Activated T-helper 2 cell treated with anti-CD3 and anti-CD28 coated beads, Interferon-gamma antibody, Interleukin-2, Interleukin-4, amounts not matched to agents 10 μg/mL and 5 μg/mL and 100 μg/mL, durations not matched to agents 14 hours and 24 hours and 36 hours (primary cell): ENCODE measurements around the gene MFAP4. TPM values are rescaled to one million over a fixed set of nuclear protein-coding genes. Genes with fewer than 3 reads are reported as not detected.

Experiments
- DNase-seq: peaks from one replicate; pipeline ENCODE4 v3.0.0; 2021; ENCODE audit warnings: low spot score
- H3K27ac Mint-ChIP-seq: one replicate; pipeline ENCODE4 v1.8.0; 2021; ENCODE audit warnings: mixed read lengths
- H3K27me3 Mint-ChIP-seq: one replicate; pipeline ENCODE4 v1.8.0; 2021; ENCODE audit warnings: low read depth, mixed read lengths
- H3K36me3 Mint-ChIP-seq: one replicate; pipeline ENCODE4 v1.8.0; 2021; ENCODE audit warnings: low read depth, mixed read lengths
- H3K4me1 Mint-ChIP-seq: one replicate; pipeline ENCODE4 v1.8.0; 2021; ENCODE audit warnings: low read depth, mixed read lengths
- H3K4me3 Mint-ChIP-seq: one replicate; pipeline ENCODE4 v1.8.0; 2021; ENCODE audit warnings: low read depth, mild to moderate bottlenecking, moderate library complexity, mixed read lengths
- H3K9me3 Mint-ChIP-seq: one replicate; pipeline ENCODE4 v1.8.0; 2021; ENCODE audit warnings: mixed read lengths
- intact Hi-C: fragments of 100-400 bp; cut with micrococcal nuclease; formaldehyde crosslinking; loops from one replicate; pipeline ENCODE4 v1.15.1; 2023
- total RNA-seq: library from RNA; stranded (reverse); gene quantifications from 2 replicates; pipeline ENCODE4 v1.2.3, GENCODE V29; 2022

MFAP4 gene
- total RNA-seq = not detected in 2 replicates

- no peak within 1 kb of the TSS for H3K27ac Mint-ChIP-seq
Observed at GRCh38 chr17:19386974-19387920, at the start of gene MFAP4. Gene MFAP4, minus strand, starts transcription at chr17:19387190. Its CDS starts 35 bp downstream, at chr17:19387155.

GRCh38 chr17:19433727-19434340, 46.8 kb upstream of the MFAP4 start:
- H3K9me3 Mint-ChIP-seq = no peaks in the 10 kb centered on the region

More at GRCh38 chr17:19386974-19387920, at the start of gene MFAP4:
- intact Hi-C loops = no loop called here
- Mint-ChIP-seq H3K36me3 (peaks cover 21% of the 10 kb centered on the region), H3K4me3 (no peak within 1 kb of the TSS), H3K27me3 (peaks cover 22% of the 10 kb centered on the region), H3K9me3 (no peaks in the 10 kb centered on the region), H3K4me1 (peaks cover 4% of the 10 kb centered on the region)
- DNase-seq = no peak

DNA sequence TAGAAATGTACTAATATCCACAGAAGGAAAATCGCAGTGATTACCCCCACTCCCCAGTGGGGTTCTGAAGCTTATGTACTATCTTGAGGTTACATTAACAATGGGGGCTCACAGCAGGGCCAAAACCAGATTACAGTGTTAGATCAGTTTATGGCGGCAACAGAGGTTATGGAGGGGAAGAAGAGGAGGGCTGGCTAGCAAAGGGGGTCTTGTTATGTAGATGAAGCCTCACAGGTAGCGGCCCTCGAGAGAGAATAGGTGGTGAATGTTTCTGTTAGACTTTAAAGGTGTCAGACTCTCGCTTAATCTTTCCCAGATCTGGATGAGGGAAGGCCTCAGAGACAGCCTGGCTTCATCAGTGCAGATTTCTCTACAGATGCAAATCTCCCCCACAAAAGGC, 46.3 kb upstream of the MFAP4 start:
- intact Hi-C loops = no loop called here

More at GRCh38 chr17:19433727-19434340, 46.8 kb upstream of the MFAP4 start:
- Mint-ChIP-seq H3K36me3 (no peaks in the 10 kb centered on the region), H3K27ac (no peak overlapping the region), H3K27me3 (peaks cover 27% of the 10 kb centered on the region), H3K4me1 (no peaks in the 10 kb centered on the region), H3K4me3 (no peak overlapping the region)
- no peak for DNase-seq
- intact Hi-C loops = no loop called here

GRCh38 chr17:19431691-19432090, 44.7 kb upstream of the MFAP4 start:
- H3K27me3 Mint-ChIP-seq = peaks cover 14% of the 10 kb centered on the region
- no peaks in the 10 kb centered on the region for H3K4me1 Mint-ChIP-seq
- H3K27ac Mint-ChIP-seq = no peak overlapping the region
- H3K9me3 Mint-ChIP-seq = no peaks in the 10 kb centered on the region
- intact Hi-C loops = no loop called here
- no peak overlapping the region for H3K4me3 Mint-ChIP-seq
- no peak for DNase-seq
- no peaks in the 10 kb centered on the region for H3K36me3 Mint-ChIP-seq

More for the DNA sequence above, 46.3 kb upstream of the MFAP4 start:
- no peak for DNase-seq
- Mint-ChIP-seq H3K4me3 (no peak overlapping the region), H3K36me3 (no peaks in the 10 kb centered on the region), H3K4me1 (no peaks in the 10 kb centered on the region), H3K27me3 (peaks cover 22% of the 10 kb centered on the region), H3K27ac (no peak overlapping the region), H3K9me3 (no peaks in the 10 kb centered on the region)

DNA sequence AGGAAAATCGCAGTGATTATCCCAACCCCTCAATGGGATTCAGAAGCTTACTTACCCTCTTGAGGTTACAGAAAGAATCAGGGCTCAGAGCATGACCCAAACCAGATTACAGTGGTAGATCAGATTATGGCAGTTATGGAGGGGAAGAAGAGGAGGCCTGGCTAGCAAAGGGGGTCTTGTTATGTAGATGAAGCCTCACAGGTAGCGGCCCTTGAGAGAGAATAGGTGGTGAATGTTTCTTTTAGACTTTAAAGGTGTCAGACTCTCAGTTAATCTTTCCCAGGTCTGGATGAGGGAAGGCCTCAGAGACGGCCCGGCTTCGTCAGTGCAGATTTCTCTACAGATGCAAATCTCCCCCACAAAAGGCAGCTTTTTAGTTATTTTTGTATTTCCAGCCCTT, 39.6 kb upstream of the MFAP4 start:
- Mint-ChIP-seq H3K27me3 (peaks cover 9% of the 10 kb centered on the region), H3K36me3 (no peaks in the 10 kb centered on the region), H3K4me1 (no peaks in the 10 kb centered on the region), H3K27ac (no peak overlapping the region), H3K9me3 (no peaks in the 10 kb centered on the region), H3K4me3 (no peak overlapping the region)
- intact Hi-C loops = no loop called here
- DNase-seq = no peak

- Mint-ChIP-seq H3K27ac (no peak overlapping the region), H3K4me3 (no peak overlapping the region), H3K4me1 (no peaks in the 10 kb centered on the region), H3K9me3 (no peaks in the 10 kb centered on the region), H3K36me3 (no peaks in the 10 kb centered on the region), H3K27me3 (peaks cover 4% of the 10 kb centered on the region)
- intact Hi-C loops = no loop called here
- DNase-seq = no peak
Observed at GRCh38 chr17:19424934-19425868, 38.2 kb upstream of the MFAP4 start.

GRCh38 chr17:19421926-19422325, 34.9 kb upstream of the MFAP4 start:
- Mint-ChIP-seq H3K4me1 (no peaks in the 10 kb centered on the region), H3K9me3 (no peaks in the 10 kb centered on the region), H3K27ac (no peak overlapping the region), H3K4me3 (no peak overlapping the region), H3K27me3 (peaks cover 4% of the 10 kb centered on the region), H3K36me3 (no peaks in the 10 kb centered on the region)
- DNase-seq = no peak
- intact Hi-C loops = no loop called here

DNA sequence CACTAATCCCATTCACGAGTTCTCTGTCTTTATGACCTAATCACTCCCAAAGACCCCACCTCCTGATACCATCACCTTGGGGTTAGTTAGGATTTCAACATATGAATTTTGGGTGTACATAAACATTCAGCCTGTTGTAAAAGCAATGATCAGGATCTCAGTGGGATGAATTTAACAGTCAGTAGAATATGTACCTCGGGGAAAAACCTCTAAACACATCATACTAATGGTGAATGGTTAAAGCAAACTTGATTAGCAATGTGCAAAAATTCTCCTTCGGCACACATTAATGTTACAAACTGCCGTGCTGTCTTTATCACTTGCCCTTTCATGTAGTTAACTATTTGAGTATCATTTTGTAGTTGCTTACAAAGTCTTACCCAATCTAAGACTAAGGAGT, 34.2 kb upstream of the MFAP4 start:
- H3K36me3 Mint-ChIP-seq = no peaks in the 10 kb centered on the region

DNA sequence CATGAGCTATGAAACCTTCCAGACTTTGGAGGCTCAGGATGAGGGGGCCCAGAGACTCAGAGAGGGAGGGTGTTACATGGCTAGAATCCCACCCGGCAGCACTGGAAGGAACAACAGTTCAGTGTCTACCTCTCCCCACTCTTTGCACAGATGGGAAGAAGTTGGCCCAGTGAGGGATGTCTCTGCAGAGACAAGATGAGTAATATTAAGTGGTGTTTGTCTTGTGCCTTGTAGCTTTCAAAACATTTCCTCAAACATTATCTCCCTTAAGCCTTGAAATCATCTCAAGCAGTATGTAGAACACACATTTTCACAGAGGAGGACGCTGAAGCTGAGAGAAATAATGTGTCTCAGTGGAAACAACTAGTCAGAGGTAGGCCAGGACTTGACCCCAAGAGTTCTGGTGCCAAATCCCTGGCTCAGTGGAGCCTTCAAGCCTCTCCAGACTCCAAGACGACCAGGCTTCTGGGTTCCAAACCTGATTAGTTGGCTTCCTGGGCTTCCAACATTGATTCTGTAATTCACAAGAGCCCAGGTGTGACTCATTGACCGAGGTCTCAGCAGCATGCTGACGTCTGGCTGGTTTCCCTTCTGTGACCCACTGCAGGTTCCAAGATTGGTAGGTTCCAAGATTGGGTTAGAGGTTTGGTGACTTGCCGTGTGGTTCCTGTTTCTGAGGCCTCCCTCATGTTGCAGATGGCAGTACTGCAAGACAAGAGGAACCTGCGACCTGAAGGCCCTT, 31.4 kb upstream of the MFAP4 start:
- no peaks in the 10 kb centered on the region for H3K36me3 Mint-ChIP-seq
- intact Hi-C loops = no loop called here
- H3K27ac Mint-ChIP-seq = no peak overlapping the region
- no peaks in the 10 kb centered on the region for H3K9me3 Mint-ChIP-seq
- DNase-seq = no peak
- H3K27me3 Mint-ChIP-seq = peaks cover 4% of the 10 kb centered on the region
- no peak overlapping the region for H3K4me3 Mint-ChIP-seq
- H3K4me1 Mint-ChIP-seq = no peaks in the 10 kb centered on the region

More for the DNA sequence above, 34.2 kb upstream of the MFAP4 start:
- Mint-ChIP-seq H3K27ac (no peak overlapping the region), H3K4me1 (no peaks in the 10 kb centered on the region), H3K4me3 (no peak overlapping the region), H3K27me3 (peaks cover 4% of the 10 kb centered on the region), H3K9me3 (no peaks in the 10 kb centered on the region)
- intact Hi-C loops = no loop called here
- no peak for DNase-seq

- no peaks in the 10 kb centered on the region for H3K9me3 Mint-ChIP-seq
- no peaks in the 10 kb centered on the region for H3K36me3 Mint-ChIP-seq
- H3K4me1 Mint-ChIP-seq = no peaks in the 10 kb centered on the region
- DNase-seq = no peak
- H3K27ac Mint-ChIP-seq = no peak overlapping the region
- peaks cover 2% of the 10 kb centered on the region for H3K27me3 Mint-ChIP-seq
- H3K4me3 Mint-ChIP-seq = no peak overlapping the region
- intact Hi-C loops = no loop called here
Observed at GRCh38 chr17:19417611-19418010, 30.6 kb upstream of the MFAP4 start.

DNA sequence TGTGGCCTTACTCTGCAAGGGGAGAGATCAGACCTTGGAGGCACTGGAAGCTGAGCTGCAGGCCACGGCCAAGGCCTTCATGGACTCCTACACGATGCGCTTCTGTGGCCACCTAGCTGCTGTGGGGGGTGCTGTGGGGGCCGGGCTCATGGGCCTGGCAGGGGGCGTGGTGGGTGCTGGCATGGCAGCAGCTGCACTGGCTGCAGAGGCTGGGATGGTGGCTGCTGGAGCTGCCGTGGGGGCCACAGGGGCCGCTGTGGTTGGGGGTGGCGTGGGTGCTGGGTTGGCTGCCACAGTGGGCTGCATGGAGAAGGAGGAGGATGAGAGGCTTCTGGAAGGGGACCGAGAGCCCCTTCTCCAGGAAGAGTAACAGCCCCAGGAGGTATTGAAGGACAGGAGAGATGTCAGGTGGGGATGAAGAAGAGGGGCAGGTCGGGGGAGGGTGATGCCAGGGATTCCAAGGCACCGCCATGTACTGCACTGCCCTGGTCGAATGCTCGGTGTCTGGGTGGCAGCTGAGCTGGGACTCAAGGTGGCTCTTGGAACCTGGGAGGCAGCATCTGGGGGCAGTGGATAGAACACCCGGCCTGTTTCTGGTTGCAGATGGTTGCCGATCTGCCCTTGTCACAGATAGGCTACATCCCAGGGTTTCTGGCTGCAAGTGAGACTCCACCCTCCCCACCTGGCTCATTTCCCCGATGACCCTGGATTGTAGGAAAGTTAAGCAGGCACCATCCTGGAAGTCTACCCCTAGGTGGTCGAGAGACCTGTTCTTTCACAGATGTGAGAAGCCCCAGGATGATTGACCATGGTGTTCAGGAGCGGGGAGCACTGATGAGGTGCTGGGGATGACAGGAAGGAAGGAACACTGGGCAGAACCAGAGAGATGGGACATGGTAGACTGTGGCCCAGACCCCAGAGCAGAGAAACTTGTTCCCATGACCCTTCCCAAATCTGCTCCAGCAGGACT, 29.1 kb upstream of the MFAP4 start:
- Mint-ChIP-seq H3K27me3 (peaks cover 2% of the 10 kb centered on the region), H3K36me3 (no peaks in the 10 kb centered on the region), H3K4me3 (no peak overlapping the region), H3K27ac (no peak overlapping the region), H3K4me1 (no peaks in the 10 kb centered on the region), H3K9me3 (no peaks in the 10 kb centered on the region)
- intact Hi-C loops = no loop called here
- no peak for DNase-seq
